Measurements from ENCODE around the gene RNF26.

DNA sequence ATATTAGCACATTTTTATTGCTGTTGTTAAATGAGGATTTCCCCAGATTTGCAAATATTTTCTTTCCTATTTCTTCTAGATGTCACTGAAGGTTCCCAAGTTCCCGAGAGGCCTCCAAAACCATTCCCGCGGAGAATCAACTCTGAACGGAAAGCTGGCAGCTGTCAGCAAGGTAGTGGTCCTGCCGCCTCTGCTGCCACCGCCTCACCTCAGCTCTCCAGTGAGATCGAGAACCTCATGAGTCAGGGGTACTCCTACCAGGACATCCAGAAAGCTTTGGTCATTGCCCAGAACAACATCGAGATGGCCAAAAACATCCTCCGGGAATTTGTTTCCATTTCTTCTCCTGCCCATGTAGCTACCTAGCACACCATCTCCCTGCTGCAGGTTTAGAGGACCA is 34.9 kb upstream of the RNF26 start:
- no peak for TF ChIP-seq EZH2 (IDR thresholded peaks at IDR 0.05; ENCODE audit: borderline replicate concordance)
- TF ChIP-seq, protein P1, sequence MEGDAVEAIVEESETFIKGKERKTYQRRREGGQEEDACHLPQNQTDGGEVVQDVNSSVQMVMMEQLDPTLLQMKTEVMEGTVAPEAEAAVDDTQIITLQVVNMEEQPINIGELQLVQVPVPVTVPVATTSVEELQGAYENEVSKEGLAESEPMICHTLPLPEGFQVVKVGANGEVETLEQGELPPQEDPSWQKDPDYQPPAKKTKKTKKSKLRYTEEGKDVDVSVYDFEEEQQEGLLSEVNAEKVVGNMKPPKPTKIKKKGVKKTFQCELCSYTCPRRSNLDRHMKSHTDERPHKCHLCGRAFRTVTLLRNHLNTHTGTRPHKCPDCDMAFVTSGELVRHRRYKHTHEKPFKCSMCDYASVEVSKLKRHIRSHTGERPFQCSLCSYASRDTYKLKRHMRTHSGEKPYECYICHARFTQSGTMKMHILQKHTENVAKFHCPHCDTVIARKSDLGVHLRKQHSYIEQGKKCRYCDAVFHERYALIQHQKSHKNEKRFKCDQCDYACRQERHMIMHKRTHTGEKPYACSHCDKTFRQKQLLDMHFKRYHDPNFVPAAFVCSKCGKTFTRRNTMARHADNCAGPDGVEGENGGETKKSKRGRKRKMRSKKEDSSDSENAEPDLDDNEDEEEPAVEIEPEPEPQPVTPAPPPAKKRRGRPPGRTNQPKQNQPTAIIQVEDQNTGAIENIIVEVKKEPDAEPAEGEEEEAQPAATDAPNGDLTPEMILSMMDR (IDR thresholded peaks at IDR 0.05; ENCODE audit: poor library complexity): no peak
- TF ChIP-seq EZH2phosphoT487 (IDR thresholded peaks at IDR 0.05; ENCODE audit: low read depth, severe bottlenecking, unreplicated experiment): no peak

Data from hepatocyte (in vitro differentiated cells).